ENCODE data around the gene IGFN1.

DNA sequence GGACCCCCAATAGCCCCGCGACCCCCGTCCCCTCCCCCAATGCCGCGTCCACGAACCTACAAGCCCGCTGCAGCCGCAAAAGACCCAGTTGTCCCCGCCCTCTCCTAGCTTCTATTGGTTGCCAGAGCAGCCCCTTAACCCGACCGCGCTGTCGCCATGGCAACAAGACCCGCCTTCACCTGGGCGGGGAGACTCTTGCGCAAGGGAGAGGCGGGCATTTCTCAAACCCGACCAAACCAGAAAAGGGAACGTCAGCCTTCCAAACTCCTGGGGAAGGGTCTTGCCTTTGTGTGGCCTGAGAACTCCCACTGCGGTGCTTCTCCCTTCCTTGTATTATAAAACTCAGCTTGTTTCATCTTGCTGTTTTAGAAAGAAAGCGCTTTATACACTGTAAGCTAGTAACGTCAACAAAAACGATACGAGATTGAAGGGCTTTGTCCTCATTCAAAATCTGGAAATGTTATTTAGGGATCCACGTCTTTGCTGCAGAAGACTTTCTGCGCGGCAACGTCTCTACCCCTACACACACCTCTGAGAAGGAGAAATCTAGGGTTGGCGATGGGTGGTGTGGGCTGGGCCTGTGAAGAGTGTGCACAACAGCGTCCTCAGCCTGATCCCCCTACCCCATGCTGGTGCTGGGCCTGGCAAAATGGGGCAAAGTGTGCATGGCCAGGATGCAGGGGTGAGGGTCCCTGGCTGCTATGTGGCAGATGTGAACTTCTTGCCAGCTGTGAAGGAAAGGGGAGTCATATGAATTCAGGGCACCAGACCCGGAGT lies 36.0 kb upstream of the IGFN1 start, which contains the start of gene TMEM9:
- TF ChIP-seq, protein P1, sequence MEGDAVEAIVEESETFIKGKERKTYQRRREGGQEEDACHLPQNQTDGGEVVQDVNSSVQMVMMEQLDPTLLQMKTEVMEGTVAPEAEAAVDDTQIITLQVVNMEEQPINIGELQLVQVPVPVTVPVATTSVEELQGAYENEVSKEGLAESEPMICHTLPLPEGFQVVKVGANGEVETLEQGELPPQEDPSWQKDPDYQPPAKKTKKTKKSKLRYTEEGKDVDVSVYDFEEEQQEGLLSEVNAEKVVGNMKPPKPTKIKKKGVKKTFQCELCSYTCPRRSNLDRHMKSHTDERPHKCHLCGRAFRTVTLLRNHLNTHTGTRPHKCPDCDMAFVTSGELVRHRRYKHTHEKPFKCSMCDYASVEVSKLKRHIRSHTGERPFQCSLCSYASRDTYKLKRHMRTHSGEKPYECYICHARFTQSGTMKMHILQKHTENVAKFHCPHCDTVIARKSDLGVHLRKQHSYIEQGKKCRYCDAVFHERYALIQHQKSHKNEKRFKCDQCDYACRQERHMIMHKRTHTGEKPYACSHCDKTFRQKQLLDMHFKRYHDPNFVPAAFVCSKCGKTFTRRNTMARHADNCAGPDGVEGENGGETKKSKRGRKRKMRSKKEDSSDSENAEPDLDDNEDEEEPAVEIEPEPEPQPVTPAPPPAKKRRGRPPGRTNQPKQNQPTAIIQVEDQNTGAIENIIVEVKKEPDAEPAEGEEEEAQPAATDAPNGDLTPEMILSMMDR (IDR thresholded peaks at IDR 0.05; ENCODE audit: poor library complexity): no peak
- no peak for TF ChIP-seq EZH2phosphoT487 (IDR thresholded peaks at IDR 0.05; ENCODE audit: low read depth, severe bottlenecking, unreplicated experiment)
- TF ChIP-seq EZH2 (IDR thresholded peaks at IDR 0.05; ENCODE audit: borderline replicate concordance): no peak
